HepG2 (cell line): Measurements from ENCODE around the gene JAK2.

Experiments
- CBFB ChIP-seq: sonication (generic); formaldehyde crosslinking; IDR thresholded peaks from 2 replicates; pipeline ENCODE4 v1.4.0; 2020; ENCODE audit warnings: missing genetic modification reagents
- HMG20B ChIP-seq: conservative IDR thresholded peaks from 2 replicates; pipeline ENCODE4 v1.6.1; 2016; ENCODE audit warnings: missing genetic modification reagents, missing compliant biosample characterization
- MAFK ChIP-seq, 2 experiments: IDR thresholded peaks in 1 of 2; conservative IDR thresholded peaks in 1 of 2; 2 replicates each; pipeline ENCODE4 v1.6.1; 2011; ENCODE audit warnings: improper control_type of control experiment in 2 of 2, low read length in 2 of 2
- SIN3A ChIP-seq: IDR thresholded peaks from 2 replicates; pipeline ENCODE4 v1.6.1; 2011; ENCODE audit warnings: low read depth, mild to moderate bottlenecking, control low read depth, low read length, borderline replicate concordance
- TBL1XR1 ChIP-seq: fragments of 150-350 bp; IDR thresholded peaks from 2 replicates; pipeline ENCODE4 v1.6.1; 2014; ENCODE audit warnings: borderline replicate concordance, low read length; ENCODE audit not compliant: partially characterized antibody
- TCF7L2 ChIP-seq: IDR thresholded peaks from 2 replicates; pipeline ENCODE4 v1.6.1; 2011; ENCODE audit warnings: mild to moderate bottlenecking, low read depth, low read length, moderate library complexity
- TF ChIP-seq, protein P1 (sequence below): sonication (generic); formaldehyde crosslinking; IDR thresholded peaks from 2 replicates; pipeline ENCODE4 v1.5.0; 2020; ENCODE audit warnings: mild to moderate bottlenecking, missing genetic modification reagents, moderate library complexity

DNA sequence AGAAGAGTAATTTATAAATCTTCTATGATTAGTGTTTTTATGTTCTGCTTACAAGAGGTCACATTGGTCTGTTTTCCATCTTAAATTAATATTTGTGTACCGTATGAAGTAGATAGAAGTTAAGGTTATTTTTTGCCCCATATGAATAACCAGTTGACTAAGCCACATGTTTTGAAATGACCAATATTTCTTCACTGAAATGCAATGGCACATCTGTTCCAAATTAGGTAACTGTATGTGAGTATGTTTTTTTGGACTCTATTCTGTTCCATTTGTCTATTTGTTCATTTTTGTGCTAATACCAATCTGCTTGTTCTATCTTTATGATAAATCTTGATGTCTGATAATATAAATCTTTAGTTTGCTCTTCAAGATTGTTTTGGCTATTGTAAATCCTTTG is 17.7 kb downstream of the JAK2 start:
- TF ChIP-seq MAFK (conservative IDR thresholded peaks at IDR 0.05 in 1 of 2, IDR thresholded peaks at IDR 0.05 in 1 of 2; ENCODE audit: low read length in 2 of 2) (no peak), CBFB (no peak), TBL1XR1 (no peak), TCF7L2 (no peak), HMG20B (CRISPR knock-in tag) (no peak), SIN3A (no peak)
- TF ChIP-seq, protein P1, sequence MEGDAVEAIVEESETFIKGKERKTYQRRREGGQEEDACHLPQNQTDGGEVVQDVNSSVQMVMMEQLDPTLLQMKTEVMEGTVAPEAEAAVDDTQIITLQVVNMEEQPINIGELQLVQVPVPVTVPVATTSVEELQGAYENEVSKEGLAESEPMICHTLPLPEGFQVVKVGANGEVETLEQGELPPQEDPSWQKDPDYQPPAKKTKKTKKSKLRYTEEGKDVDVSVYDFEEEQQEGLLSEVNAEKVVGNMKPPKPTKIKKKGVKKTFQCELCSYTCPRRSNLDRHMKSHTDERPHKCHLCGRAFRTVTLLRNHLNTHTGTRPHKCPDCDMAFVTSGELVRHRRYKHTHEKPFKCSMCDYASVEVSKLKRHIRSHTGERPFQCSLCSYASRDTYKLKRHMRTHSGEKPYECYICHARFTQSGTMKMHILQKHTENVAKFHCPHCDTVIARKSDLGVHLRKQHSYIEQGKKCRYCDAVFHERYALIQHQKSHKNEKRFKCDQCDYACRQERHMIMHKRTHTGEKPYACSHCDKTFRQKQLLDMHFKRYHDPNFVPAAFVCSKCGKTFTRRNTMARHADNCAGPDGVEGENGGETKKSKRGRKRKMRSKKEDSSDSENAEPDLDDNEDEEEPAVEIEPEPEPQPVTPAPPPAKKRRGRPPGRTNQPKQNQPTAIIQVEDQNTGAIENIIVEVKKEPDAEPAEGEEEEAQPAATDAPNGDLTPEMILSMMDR = no peak
